ENCODE data around the gene NDUFS3.

Gene NDUFS3

DNA sequence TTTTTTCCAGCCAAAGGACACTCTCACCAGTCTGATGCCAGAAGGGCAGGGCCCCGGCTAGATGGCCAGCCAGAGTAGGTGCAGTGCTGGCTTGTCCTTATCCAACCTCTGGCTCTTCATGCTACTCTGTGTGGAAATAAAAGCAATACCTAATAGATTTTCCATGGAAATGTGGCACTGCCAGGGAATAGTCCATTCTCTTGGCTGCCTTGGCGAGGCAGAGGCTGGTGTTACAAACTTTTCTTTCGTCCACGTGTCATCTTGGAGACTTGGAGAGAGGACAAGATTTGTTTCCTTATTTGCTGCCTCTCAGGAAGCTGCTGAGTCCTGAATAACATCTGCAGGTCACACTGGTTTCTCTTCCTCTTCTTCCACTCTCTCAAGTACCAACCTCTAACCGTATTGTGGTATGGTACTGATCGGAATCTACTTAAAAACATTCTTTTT lies 32.5 kb downstream of the NDUFS3 start:
- H3K79me2 ChIP-seq (ENCODE audit: insufficient read depth, low read length): no peaks in the 10 kb centered on the region
- H3K27ac ChIP-seq (ENCODE audit: low read depth, low read length, poor library complexity, severe bottlenecking): no peak overlapping the region
- no peaks in the 10 kb centered on the region for H3K9me3 ChIP-seq (ENCODE audit: low read length)
- no peaks in the 10 kb centered on the region for H4K20me1 ChIP-seq (ENCODE audit: insufficient read depth, low read length)
- no peaks in the 10 kb centered on the region for H3K36me3 ChIP-seq (ENCODE audit: insufficient read depth, low read length)
- 0 out of 2 replicates have a peak overlapping the region, but pooled peaks have one; percentile 20 for H3K4me2 ChIP-seq (ENCODE audit: low read length)
- H3K4me1 ChIP-seq (ENCODE audit: insufficient read depth, low read length, severe bottlenecking): peaks cover 13% of the 10 kb centered on the region
- H3F3A ChIP-seq (ENCODE audit: insufficient read depth, low read length): no peaks in the 10 kb centered on the region
- no peak overlapping the region for H3K9ac ChIP-seq (ENCODE audit: low read length)
- TF ChIP-seq EZH2 (IDR thresholded peaks at IDR 0.05; ENCODE audit: borderline replicate concordance, low read length): no peak
- TF ChIP-seq, protein P1, sequence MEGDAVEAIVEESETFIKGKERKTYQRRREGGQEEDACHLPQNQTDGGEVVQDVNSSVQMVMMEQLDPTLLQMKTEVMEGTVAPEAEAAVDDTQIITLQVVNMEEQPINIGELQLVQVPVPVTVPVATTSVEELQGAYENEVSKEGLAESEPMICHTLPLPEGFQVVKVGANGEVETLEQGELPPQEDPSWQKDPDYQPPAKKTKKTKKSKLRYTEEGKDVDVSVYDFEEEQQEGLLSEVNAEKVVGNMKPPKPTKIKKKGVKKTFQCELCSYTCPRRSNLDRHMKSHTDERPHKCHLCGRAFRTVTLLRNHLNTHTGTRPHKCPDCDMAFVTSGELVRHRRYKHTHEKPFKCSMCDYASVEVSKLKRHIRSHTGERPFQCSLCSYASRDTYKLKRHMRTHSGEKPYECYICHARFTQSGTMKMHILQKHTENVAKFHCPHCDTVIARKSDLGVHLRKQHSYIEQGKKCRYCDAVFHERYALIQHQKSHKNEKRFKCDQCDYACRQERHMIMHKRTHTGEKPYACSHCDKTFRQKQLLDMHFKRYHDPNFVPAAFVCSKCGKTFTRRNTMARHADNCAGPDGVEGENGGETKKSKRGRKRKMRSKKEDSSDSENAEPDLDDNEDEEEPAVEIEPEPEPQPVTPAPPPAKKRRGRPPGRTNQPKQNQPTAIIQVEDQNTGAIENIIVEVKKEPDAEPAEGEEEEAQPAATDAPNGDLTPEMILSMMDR (IDR thresholded peaks at IDR 0.05; ENCODE audit: low read length): no peak
- no peak overlapping the region for H2AFZ ChIP-seq (ENCODE audit: low read length)
- H3K4me3 ChIP-seq (ENCODE audit: low read depth, low read length, poor library complexity, severe bottlenecking): no peak overlapping the region
- no peaks in the 10 kb centered on the region for H3K27me3 ChIP-seq (ENCODE audit: insufficient read depth, low read length)
- H3K9me2 ChIP-seq (ENCODE audit: low read depth, low read length): no peaks in the 10 kb centered on the region

DNA sequence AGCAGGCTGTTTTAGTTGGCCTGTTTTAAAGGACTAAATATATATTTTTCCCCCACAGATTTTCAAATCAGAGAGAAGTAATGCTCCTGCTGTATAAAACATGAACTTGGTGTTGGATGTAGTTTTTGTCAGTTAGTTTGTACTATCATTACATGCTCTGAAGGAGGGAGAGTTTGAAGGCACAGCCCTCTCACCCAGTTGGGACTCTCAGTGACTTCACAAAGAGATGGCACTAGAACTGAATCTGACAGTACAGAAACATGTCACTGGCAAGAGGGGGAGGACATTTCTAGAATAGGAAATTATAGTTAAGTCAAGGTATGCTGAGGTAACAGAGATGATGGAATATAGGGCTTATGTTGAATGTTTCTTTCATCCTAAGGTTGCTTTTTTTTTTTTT lies 36.4 kb downstream of the NDUFS3 start:
- Histone ChIP-seq H3K9me2 (ENCODE audit: low read depth, low read length) (no peaks in the 10 kb centered on the region), H3K4me3 (ENCODE audit: low read depth, low read length, poor library complexity, severe bottlenecking) (no peak overlapping the region), H3K4me1 (ENCODE audit: insufficient read depth, low read length, severe bottlenecking) (peaks cover 13% of the 10 kb centered on the region), H3K4me2 (ENCODE audit: low read length) (no peak overlapping the region), H3K27ac (ENCODE audit: low read depth, low read length, poor library complexity, severe bottlenecking) (no peak overlapping the region), H3K79me2 (ENCODE audit: insufficient read depth, low read length) (no peaks in the 10 kb centered on the region), H2AFZ (ENCODE audit: low read length) (no peak overlapping the region), H4K20me1 (ENCODE audit: insufficient read depth, low read length) (no peaks in the 10 kb centered on the region), H3K9ac (ENCODE audit: low read length) (no peak overlapping the region), H3F3A (ENCODE audit: insufficient read depth, low read length) (no peaks in the 10 kb centered on the region), H3K36me3 (ENCODE audit: insufficient read depth, low read length) (peaks cover 20% of the 10 kb centered on the region), H3K27me3 (ENCODE audit: insufficient read depth, low read length) (no peaks in the 10 kb centered on the region), H3K9me3 (ENCODE audit: low read length) (no peaks in the 10 kb centered on the region)
- TF ChIP-seq, protein P1 (IDR thresholded peaks at IDR 0.05; ENCODE audit: low read length): no peak
- TF ChIP-seq EZH2 (IDR thresholded peaks at IDR 0.05; ENCODE audit: borderline replicate concordance, low read length): no peak

DNA sequence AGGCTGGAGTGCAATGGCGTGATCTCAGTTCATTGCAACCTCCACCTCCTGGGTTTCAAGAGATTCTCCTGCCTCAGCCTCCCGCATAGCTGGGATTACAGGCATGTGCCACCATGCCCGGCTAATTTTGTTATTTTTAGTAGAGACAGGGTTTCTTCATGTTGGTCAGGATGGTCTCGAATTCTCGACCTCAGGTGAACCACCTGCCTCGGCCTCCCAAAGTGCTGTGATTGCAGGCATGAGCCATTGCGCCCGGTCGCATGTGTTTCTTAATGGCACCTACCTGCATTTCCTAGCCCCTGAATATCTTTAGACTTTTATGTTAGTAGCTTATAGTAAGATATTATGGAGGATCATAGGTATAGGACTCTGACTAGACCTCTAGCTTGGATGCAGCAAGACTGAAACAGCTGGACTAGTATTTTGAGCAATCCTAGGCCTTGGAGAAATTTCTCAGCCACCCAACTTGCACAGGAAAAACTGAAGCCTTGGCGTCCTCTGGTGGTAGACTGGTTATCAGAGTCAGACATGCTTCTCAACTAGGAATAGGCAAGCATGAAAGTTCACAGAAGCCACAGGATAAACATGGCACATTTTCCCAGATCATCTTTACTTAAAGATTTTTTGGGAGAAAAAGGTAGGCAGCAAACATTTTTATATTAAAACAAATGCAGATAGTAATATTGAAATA lies 38.0 kb downstream of the NDUFS3 start:
- Histone ChIP-seq H3K4me2 (ENCODE audit: low read length) (no peak overlapping the region), H3K4me3 (ENCODE audit: low read depth, low read length, poor library complexity, severe bottlenecking) (no peak overlapping the region), H2AFZ (ENCODE audit: low read length) (no peak overlapping the region), H3K27me3 (ENCODE audit: insufficient read depth, low read length) (no peaks in the 10 kb centered on the region), H3K4me1 (ENCODE audit: insufficient read depth, low read length, severe bottlenecking) (peaks cover 3% of the 10 kb centered on the region), H4K20me1 (ENCODE audit: insufficient read depth, low read length) (no peaks in the 10 kb centered on the region), H3F3A (ENCODE audit: insufficient read depth, low read length) (no peaks in the 10 kb centered on the region), H3K36me3 (ENCODE audit: insufficient read depth, low read length) (peaks cover 37% of the 10 kb centered on the region), H3K79me2 (ENCODE audit: insufficient read depth, low read length) (no peaks in the 10 kb centered on the region), H3K9me3 (ENCODE audit: low read length) (no peaks in the 10 kb centered on the region), H3K9ac (ENCODE audit: low read length) (no peak overlapping the region), H3K9me2 (ENCODE audit: low read depth, low read length) (no peaks in the 10 kb centered on the region), H3K27ac (ENCODE audit: low read depth, low read length, poor library complexity, severe bottlenecking) (no peak overlapping the region)
- TF ChIP-seq, protein P1 (IDR thresholded peaks at IDR 0.05; ENCODE audit: low read length): peak; percentile 76
- no peak for TF ChIP-seq EZH2 (IDR thresholded peaks at IDR 0.05; ENCODE audit: borderline replicate concordance, low read length)
